Endothelial cell of umbilical vein (primary cell): Measurements from ENCODE around the gene CYB5A. TPM values are rescaled to one million over a fixed set of nuclear protein-coding genes. Genes with fewer than 3 reads are reported as not detected.

Source experiments
- BruUV-seq: library from RNA; stranded (reverse); fragments of 400-500 nt; replicated peaks from 2 replicates; lab custom pipeline; 2021; lab: Mats Ljungman, UMichigan
- CTCF ChIA-PET: fragments of 300-600, 350-600 bp; sonication (Branson Sonifier 250); formaldehyde crosslinking; loops from one replicate; lab custom pipeline; 2021; ENCODE audit warnings: antibody characterized with exemption, inconsistent platforms; lab: Charles Lee
- POLR2A ChIA-PET: fragments of 300-600, 350-600 bp; sonication (Branson Sonifier 250); formaldehyde crosslinking; loops from one replicate; lab custom pipeline; 2021; ENCODE audit warnings: antibody characterized with exemption, inconsistent platforms; lab: Charles Lee
- DNase-seq: peaks from one replicate; pipeline ENCODE4 v3.0.0-alpha.2; 2011; ENCODE audit warnings: low read depth, low spot score
- FAIRE-seq: peaks from 2 replicates; lab custom pipeline; 2011; peaks lifted over from hg19 to GRCh38; lab: Jason Lieb, UNC
- H2AFZ ChIP-seq: 2 replicates; pipeline ENCODE4 v1.6.0; 2012; ENCODE audit warnings: low read depth, low read length, control low read depth, inconsistent platforms
- H3K27ac ChIP-seq: 2 replicates; pipeline ENCODE4 v1.5.1; 2011; ENCODE audit warnings: low read depth, mild to moderate bottlenecking, control low read depth, low read length, moderate library complexity; ENCODE audit not compliant: insufficient read depth
- H3K27me3 ChIP-seq, 2 experiments: 2 replicates each; pipeline versions ENCODE4 v1.6.0 to v1.6.1; 2011; ENCODE audit warnings: low read length in 2 of 2, mixed read lengths in 1 of 2; ENCODE audit not compliant: control insufficient read depth in 2 of 2, insufficient read depth in 2 of 2
- H3K36me3 ChIP-seq, 2 experiments: 2 replicates in 1 of 2; 3 replicates in 1 of 2; pipeline ENCODE4 v1.5.1; 2011; ENCODE audit warnings: low read length in 2 of 2, mild to moderate bottlenecking in 1 of 2, moderate library complexity in 1 of 2; ENCODE audit not compliant: control insufficient read depth in 2 of 2, insufficient read depth in 2 of 2; ENCODE audit errors: extremely low read depth in 1 of 2
- H3K4me1 ChIP-seq: 3 replicates; pipeline ENCODE4 v1.5.1; 2011; ENCODE audit warnings: mild to moderate bottlenecking, low read length; ENCODE audit not compliant: control insufficient read depth, insufficient read depth; ENCODE audit errors: extremely low read depth
- H3K4me2 ChIP-seq: 2 replicates; pipeline ENCODE4 v1.6.1; 2011; ENCODE audit warnings: low read length, control low read depth, mixed read lengths; ENCODE audit not compliant: insufficient read depth
- H3K4me3 ChIP-seq, 3 experiments: fragments of 200-600 bp in 1 of 3; sonication (generic), shearing (Covaris generic) in 1 of 3; replicated peaks in 1 of 3; 2 replicates each; pipeline ENCODE4 v1.5.1; 2011 to 2016; ENCODE audit warnings: control low read depth in 3 of 3, low read length in 3 of 3, mild to moderate bottlenecking in 2 of 3, inconsistent platforms in 1 of 3, low read depth in 1 of 3, moderate library complexity in 1 of 3; ENCODE audit not compliant: insufficient read depth in 1 of 3
- H3K79me2 ChIP-seq: 2 replicates; pipeline ENCODE4 v1.6.0; 2012; ENCODE audit warnings: low read length, inconsistent platforms; ENCODE audit not compliant: control insufficient read depth, insufficient read depth
- H3K9ac ChIP-seq: replicated peaks from 2 replicates; pipeline ENCODE3; 2011; ENCODE audit warnings: low read length, control low read depth; ENCODE audit not compliant: insufficient read depth; ENCODE audit errors: extremely low read depth
- H3K9me1 ChIP-seq: replicated peaks from 3 replicates; pipeline ENCODE4 v1.6.0; 2011; ENCODE audit warnings: mild to moderate bottlenecking, low read length; ENCODE audit not compliant: control insufficient read depth, insufficient read depth; ENCODE audit errors: extremely low read depth
- H3K9me3 ChIP-seq: replicated peaks from 2 replicates; pipeline ENCODE4 v1.5.1; 2012; ENCODE audit warnings: low read length, inconsistent platforms; ENCODE audit not compliant: control insufficient read depth, insufficient read depth
- H4K20me1 ChIP-seq: replicated peaks from 2 replicates; pipeline ENCODE3; 2011; ENCODE audit warnings: mild to moderate bottlenecking, low read length; ENCODE audit not compliant: control insufficient read depth, insufficient read depth; ENCODE audit errors: extremely low read depth
- EZH2 ChIP-seq: IDR thresholded peaks from 2 replicates; pipeline ENCODE4 v1.6.1; 2012; ENCODE audit warnings: borderline replicate concordance, low read depth, mild to moderate bottlenecking, moderate library complexity, low read length, inconsistent platforms; ENCODE audit not compliant: severe bottlenecking
- FOS ChIP-seq: IDR thresholded peaks from 2 replicates; pipeline ENCODE4 v1.6.1; 2011; ENCODE audit warnings: mild to moderate bottlenecking, low read length, moderate library complexity, borderline replicate concordance; ENCODE audit not compliant: insufficient read depth
- GATA2 ChIP-seq: IDR thresholded peaks from 2 replicates; pipeline ENCODE4 v1.7.0; 2011; ENCODE audit warnings: low read depth, mild to moderate bottlenecking, moderate library complexity, mixed read lengths, low read length; ENCODE audit not compliant: insufficient read length, insufficient read depth
- JUN ChIP-seq: IDR thresholded peaks from 2 replicates; pipeline ENCODE4 v1.6.1; 2011; ENCODE audit warnings: borderline replicate concordance, low read depth; ENCODE audit not compliant: insufficient read length, insufficient read depth
- MYC ChIP-seq: IDR thresholded peaks from one replicate; pipeline ENCODE4 v1.6.1; 2011; ENCODE audit warnings: mild to moderate bottlenecking, low read depth, low read length
- POLR2A ChIP-seq: IDR thresholded peaks from 2 replicates; pipeline ENCODE4 v1.6.1; 2012; ENCODE audit warnings: low read depth, mild to moderate bottlenecking, control low read depth, low read length
- POLR2AphosphoS5 ChIP-seq: IDR thresholded peaks from 2 replicates; pipeline ENCODE4 v1.6.1; 2012; ENCODE audit warnings: low read depth, mild to moderate bottlenecking, control low read depth, low read length, moderate library complexity; ENCODE audit not compliant: insufficient read depth
- dilution Hi-C: fragments of 300-500 bp; cut with MboI; formaldehyde crosslinking; loops from one replicate; pipeline ENCODE4 v1.15.0; 2019; ENCODE audit warnings: low sequenced_read_pairs; ENCODE audit not compliant: extremely low pct_ligation_motif_present
- intact Hi-C: fragments of 100-400 bp; cut with micrococcal nuclease; formaldehyde crosslinking; loops from one replicate; pipeline ENCODE4 v1.10.0; 2022
- polyA plus RNA-seq, 4 experiments: library from polyadenylated mRNA; depleted of rRNA in 3 of 4; stranded (reverse) in 3 of 4; unstranded in 1 of 4; fragments of >200 nt; gene quantifications; 2 replicates each; pipeline versions ENCODE4 v1.2.1 to v1.2.3, GENCODE V29; 2011 to 2012; ENCODE audit warnings: missing spikeins in 1 of 4
- total RNA-seq: library from RNA; stranded (reverse); gene quantifications from 2 replicates; pipeline ENCODE4 v1.2.3, GENCODE V29; 2021
- TF ChIP-seq, protein P1 (sequence below): IDR thresholded peaks from 2 replicates; pipeline ENCODE4 v1.6.1; 2011; ENCODE audit not compliant: insufficient read depth, insufficient read length
- TF ChIP-seq, protein P2 (sequence below), 2 donors: IDR thresholded peaks; 1 replicate in 1 of 2; 2 replicates in 1 of 2; pipeline ENCODE4 v1.5.1; 2011; ENCODE audit warnings: low read length in 2 of 2, mild to moderate bottlenecking in 2 of 2, moderate library complexity in 2 of 2, control low read depth in 1 of 2, inconsistent platforms in 1 of 2, low read depth in 1 of 2; ENCODE audit not compliant: insufficient read depth in 1 of 2; ENCODE audit errors: extremely low read depth in 1 of 2

CYB5A gene
- total and polyA plus RNA-seq, 2 donors (not counting 3 experiments of a cell fraction or from before 2014, with no cell fraction given): 24.9 to 74.0 TPM

DNA sequence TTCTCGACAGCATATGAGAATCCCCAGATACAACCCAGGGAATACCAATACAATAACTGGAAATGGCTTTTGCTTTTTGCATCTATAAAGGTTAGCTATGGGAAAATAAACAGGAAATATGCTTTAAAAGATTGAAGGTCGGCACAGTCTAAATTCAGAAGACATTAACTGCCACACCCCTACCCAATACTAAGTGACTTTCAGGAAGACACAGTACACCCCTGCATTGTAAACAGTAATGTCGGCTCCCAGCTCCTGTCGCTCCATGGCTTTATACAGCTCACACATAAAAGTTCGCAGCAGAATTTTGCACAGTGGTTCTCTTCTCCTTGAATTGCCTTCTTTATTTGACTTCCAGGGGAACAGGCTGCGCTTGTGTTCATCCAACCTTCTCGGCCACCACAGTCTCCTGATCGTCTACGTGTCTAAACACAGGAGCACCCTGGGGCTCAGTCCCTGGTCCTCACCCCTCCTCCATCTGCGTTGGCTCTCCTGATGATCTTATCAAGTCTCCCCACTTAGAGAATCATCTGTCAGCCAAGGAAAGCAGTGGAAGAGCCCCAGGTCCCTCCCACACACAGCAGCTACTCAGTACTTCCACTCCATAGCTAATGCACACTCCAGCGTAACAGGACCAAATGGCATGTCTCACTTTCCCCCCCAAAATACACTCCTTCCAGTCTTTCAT is 22.7 kb downstream of the CYB5A start:
- Histone ChIP-seq H4K20me1 (no peaks in the 10 kb centered on the region), H3K4me2 (no peak overlapping the region), H3K9ac (no peak overlapping the region), H3K27me3 (no peaks in the 10 kb centered on the region), H3K9me1 (no peaks in the 10 kb centered on the region), H3K36me3 (no peaks in the 10 kb centered on the region), H3K27ac (no peak overlapping the region), H2AFZ (no peak overlapping the region), H3K4me3 (no peak overlapping the region), H3K9me3 (no peaks in the 10 kb centered on the region), H3K79me2 (no peaks in the 10 kb centered on the region), H3K4me1 (no peaks in the 10 kb centered on the region)
- dilution Hi-C loops (no loop called here), intact Hi-C loops (no loop called here)
- no peak for FAIRE-seq
- POLR2A ChIA-PET: no interaction called here
- no peak for TF ChIP-seq FOS
- TF ChIP-seq, protein P1, sequence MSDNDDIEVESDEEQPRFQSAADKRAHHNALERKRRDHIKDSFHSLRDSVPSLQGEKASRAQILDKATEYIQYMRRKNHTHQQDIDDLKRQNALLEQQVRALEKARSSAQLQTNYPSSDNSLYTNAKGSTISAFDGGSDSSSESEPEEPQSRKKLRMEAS: no peak
- TF ChIP-seq, protein P2, sequence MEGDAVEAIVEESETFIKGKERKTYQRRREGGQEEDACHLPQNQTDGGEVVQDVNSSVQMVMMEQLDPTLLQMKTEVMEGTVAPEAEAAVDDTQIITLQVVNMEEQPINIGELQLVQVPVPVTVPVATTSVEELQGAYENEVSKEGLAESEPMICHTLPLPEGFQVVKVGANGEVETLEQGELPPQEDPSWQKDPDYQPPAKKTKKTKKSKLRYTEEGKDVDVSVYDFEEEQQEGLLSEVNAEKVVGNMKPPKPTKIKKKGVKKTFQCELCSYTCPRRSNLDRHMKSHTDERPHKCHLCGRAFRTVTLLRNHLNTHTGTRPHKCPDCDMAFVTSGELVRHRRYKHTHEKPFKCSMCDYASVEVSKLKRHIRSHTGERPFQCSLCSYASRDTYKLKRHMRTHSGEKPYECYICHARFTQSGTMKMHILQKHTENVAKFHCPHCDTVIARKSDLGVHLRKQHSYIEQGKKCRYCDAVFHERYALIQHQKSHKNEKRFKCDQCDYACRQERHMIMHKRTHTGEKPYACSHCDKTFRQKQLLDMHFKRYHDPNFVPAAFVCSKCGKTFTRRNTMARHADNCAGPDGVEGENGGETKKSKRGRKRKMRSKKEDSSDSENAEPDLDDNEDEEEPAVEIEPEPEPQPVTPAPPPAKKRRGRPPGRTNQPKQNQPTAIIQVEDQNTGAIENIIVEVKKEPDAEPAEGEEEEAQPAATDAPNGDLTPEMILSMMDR (IDR thresholded peaks at IDR 0.05; ENCODE audit: extremely low read depth in 1 of 2, insufficient read depth in 1 of 2, low read depth in 1 of 2, low read length in 2 of 2): no peak
- TF ChIP-seq GATA2: no peak
- no peak for TF ChIP-seq JUN
- TF ChIP-seq POLR2AphosphoS5: no peak
- no peak for TF ChIP-seq EZH2
- no peak for TF ChIP-seq MYC
- no peak for TF ChIP-seq POLR2A
- BruUV-seq: no TSS peak
- DNase-seq: no peak
- CTCF ChIA-PET: no interaction called here
